ENCODE measurements around the gene MDN1. TPM values are rescaled to one million over a fixed set of nuclear protein-coding genes. Genes with fewer than 3 reads are reported as not detected.
A peak's percentile ranks its signal among the peaks of the same experiment; 100 is the strongest.
"Not testable (repeated sequence)": the region's sequence is repeated elsewhere in the genome, so short reads cannot be mapped to it uniquely, and the experiment has no call there.

The MDN1 gene
- total RNA-seq, 1 donor from 2014 or later: 44.1 TPM

- no peaks in the 10 kb centered on the region for H3K27me3 Mint-ChIP-seq
- H3K4me1 Mint-ChIP-seq (ENCODE audit: low read depth): peaks cover 12% of the 10 kb centered on the region
- TF ChIP-seq CTCF (IDR thresholded peaks at IDR 0.05; ENCODE audit: unreplicated experiment): no peak
- DNase-seq (ENCODE audit: low spot score, unreplicated experiment): no peak
- no peaks in the 10 kb centered on the region for H3K9me3 Mint-ChIP-seq (ENCODE audit: low read depth)
- no peak overlapping the region for H3K4me3 Mint-ChIP-seq (ENCODE audit: low read depth)
- H3K36me3 Mint-ChIP-seq (ENCODE audit: insufficient read depth): peaks cover 26% of the 10 kb centered on the region
- H3K27ac Mint-ChIP-seq: no peak overlapping the region
Measured at GRCh38 chr6:89789980-89790379, 29.6 kb downstream of the MDN1 start.

DNA sequence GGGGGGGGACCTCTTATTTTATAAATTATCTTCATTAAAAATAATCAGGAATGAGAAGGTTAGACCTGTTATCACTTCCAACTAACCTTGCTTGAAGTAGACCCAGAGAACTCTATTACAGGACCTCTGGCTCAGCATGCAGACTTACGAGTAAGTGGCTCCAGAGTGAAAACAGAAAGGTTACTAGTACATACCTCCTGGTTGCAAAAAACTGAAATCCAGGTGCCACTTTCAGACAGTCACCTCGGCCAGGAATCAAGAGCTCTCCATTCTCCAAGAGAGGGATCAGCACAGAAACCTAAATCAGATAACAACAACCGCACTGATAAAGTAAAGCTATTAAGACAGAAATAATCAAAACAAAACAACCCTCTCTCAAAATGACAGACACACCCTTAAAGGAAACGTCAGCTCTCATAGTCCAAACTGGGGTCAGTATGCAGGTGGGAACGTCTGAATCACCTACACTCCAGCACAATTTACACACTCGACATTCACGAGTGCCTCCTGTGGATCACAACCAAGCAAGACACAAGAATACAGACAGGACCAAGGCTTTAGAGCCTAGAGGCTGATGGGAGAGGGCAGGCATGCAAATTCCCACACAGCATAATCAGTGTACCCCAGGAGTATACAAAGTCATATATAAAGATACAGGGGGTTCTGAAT lies 31.8 kb downstream of the MDN1 start:
- no peak for TF ChIP-seq CTCF (IDR thresholded peaks at IDR 0.05; ENCODE audit: unreplicated experiment)
- H3K9me3 Mint-ChIP-seq (ENCODE audit: low read depth): peaks cover 7% of the 10 kb centered on the region
- H3K4me3 Mint-ChIP-seq (ENCODE audit: low read depth): no peak overlapping the region
- DNase-seq (ENCODE audit: low spot score, unreplicated experiment): no peak
- H3K4me1 Mint-ChIP-seq (ENCODE audit: low read depth): peaks cover 12% of the 10 kb centered on the region
- H3K36me3 Mint-ChIP-seq (ENCODE audit: insufficient read depth): peaks cover 38% of the 10 kb centered on the region
- H3K27me3 Mint-ChIP-seq: no peaks in the 10 kb centered on the region
- peak overlapping the region; percentile 17 for H3K27ac Mint-ChIP-seq

- peaks cover 12% of the 10 kb centered on the region for H3K4me1 Mint-ChIP-seq (ENCODE audit: low read depth)
- no peak overlapping the region for H3K4me3 Mint-ChIP-seq (ENCODE audit: low read depth)
- H3K27ac Mint-ChIP-seq: no peak overlapping the region
- no peaks in the 10 kb centered on the region for H3K27me3 Mint-ChIP-seq
- DNase-seq (ENCODE audit: low spot score, unreplicated experiment): no peak
- peaks cover 41% of the 10 kb centered on the region for H3K36me3 Mint-ChIP-seq (ENCODE audit: insufficient read depth)
- peaks cover 7% of the 10 kb centered on the region for H3K9me3 Mint-ChIP-seq (ENCODE audit: low read depth)
- TF ChIP-seq CTCF (IDR thresholded peaks at IDR 0.05; ENCODE audit: unreplicated experiment): no peak
Measured at GRCh38 chr6:89786970-89787369, 32.6 kb downstream of the MDN1 start.

DNA sequence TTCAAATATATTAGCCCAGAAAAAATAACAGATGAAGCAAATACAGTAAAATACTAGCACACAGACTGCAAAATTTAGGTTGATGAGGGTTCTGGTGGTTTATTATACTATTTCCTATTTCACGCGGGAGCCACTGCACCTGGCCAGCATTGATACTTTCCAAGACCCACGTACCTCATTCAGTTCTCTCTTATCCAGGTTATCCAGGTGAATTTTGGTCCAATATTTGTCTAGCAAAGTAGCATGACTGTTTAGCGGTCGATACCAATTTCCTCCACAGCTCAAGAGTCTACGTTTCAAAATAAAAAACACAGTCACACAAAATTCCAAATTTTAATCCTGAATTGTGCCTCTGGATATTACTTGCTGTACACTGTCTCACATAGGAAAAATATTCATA lies 34.8 kb downstream of the MDN1 start:
- Mint-ChIP-seq H3K36me3 (ENCODE audit: insufficient read depth) (peaks cover 56% of the 10 kb centered on the region), H3K4me1 (ENCODE audit: low read depth) (peaks cover 12% of the 10 kb centered on the region), H3K4me3 (ENCODE audit: low read depth) (no peak overlapping the region), H3K9me3 (ENCODE audit: low read depth) (peaks cover 7% of the 10 kb centered on the region), H3K27me3 (no peaks in the 10 kb centered on the region), H3K27ac (no peak overlapping the region)
- DNase-seq (ENCODE audit: low spot score, unreplicated experiment): no peak
- TF ChIP-seq CTCF (IDR thresholded peaks at IDR 0.05; ENCODE audit: unreplicated experiment): no peak

- H3K4me1 Mint-ChIP-seq (ENCODE audit: low read depth): peaks cover 12% of the 10 kb centered on the region
- peaks cover 55% of the 10 kb centered on the region for H3K36me3 Mint-ChIP-seq (ENCODE audit: insufficient read depth)
- H3K27ac Mint-ChIP-seq; DNase-seq (ENCODE audit: low spot score, unreplicated experiment); H3K27me3 Mint-ChIP-seq; H3K4me3 Mint-ChIP-seq (ENCODE audit: low read depth); H3K9me3 Mint-ChIP-seq (ENCODE audit: low read depth): not testable (repeated sequence)
Measured at GRCh38 chr6:89783293-89783692, 36.3 kb downstream of the MDN1 start.

DNA sequence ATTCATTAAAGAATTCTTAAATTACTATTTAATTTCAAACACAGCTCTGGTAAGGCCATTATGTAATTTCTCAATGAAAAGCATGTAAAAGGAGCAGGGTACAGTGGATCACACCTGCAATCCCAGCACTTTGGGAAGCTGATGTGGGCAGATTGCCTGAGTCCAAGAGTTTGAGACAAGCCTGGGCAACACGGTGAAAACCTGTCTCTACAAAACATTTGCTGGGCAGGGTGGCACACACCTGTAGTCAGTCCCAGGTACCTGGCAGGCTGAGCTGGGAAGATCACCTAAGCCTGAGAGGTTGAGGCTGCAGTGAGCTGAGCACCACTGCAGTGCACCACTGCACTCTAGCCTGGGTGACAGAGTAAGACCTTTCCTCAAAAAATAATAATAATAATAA lies 37.4 kb downstream of the MDN1 start:
- H3K4me1 Mint-ChIP-seq (ENCODE audit: low read depth): peaks cover 4% of the 10 kb centered on the region
- peaks cover 7% of the 10 kb centered on the region for H3K9me3 Mint-ChIP-seq (ENCODE audit: low read depth)
- H3K36me3 Mint-ChIP-seq (ENCODE audit: insufficient read depth): peaks cover 57% of the 10 kb centered on the region
- H3K27ac Mint-ChIP-seq: no peak overlapping the region
- no peak for TF ChIP-seq CTCF (IDR thresholded peaks at IDR 0.05; ENCODE audit: unreplicated experiment)
- DNase-seq (ENCODE audit: low spot score, unreplicated experiment): no peak
- no peak overlapping the region for H3K4me3 Mint-ChIP-seq (ENCODE audit: low read depth)
- no peaks in the 10 kb centered on the region for H3K27me3 Mint-ChIP-seq

Measured in progenitor cell of endocrine pancreas (in vitro differentiated cells).